Gastroesophageal sphincter (tissue), 3 donors: ENCODE data around the gene TLE3.

Experiments
- CTCF ChIP-seq, 4 experiments: fragments of 200-600 bp in 2 of 4; fragments of 450-650 bp in 2 of 4; sonication (generic) in 1 of 4; IDR thresholded peaks; one replicate each; pipeline ENCODE4 v1.5.1; 2017 to 2019; ENCODE audit warnings: antibody characterized with exemption in 4 of 4, mild to moderate bottlenecking in 2 of 4, moderate library complexity in 2 of 4
- EP300 ChIP-seq: sonication (generic); formaldehyde crosslinking; IDR thresholded peaks from one replicate; pipeline ENCODE4 v1.6.1; 2017; ENCODE audit warnings: antibody characterized with exemption, mild to moderate bottlenecking
- POLR2A ChIP-seq, 2 donors: fragments of 450-650 bp; IDR thresholded peaks; one replicate each; pipeline ENCODE4 v1.6.1; 2017; ENCODE audit warnings: antibody characterized with exemption in 2 of 2, mild to moderate bottlenecking in 2 of 2, moderate library complexity in 1 of 2
- POLR2AphosphoS5 ChIP-seq: sonication (generic); formaldehyde crosslinking; IDR thresholded peaks from one replicate; pipeline ENCODE4 v1.6.1; 2017; ENCODE audit warnings: antibody characterized with exemption

- TF ChIP-seq CTCF (IDR thresholded peaks at IDR 0.05) (no peak), POLR2AphosphoS5 (no peak), EP300 (no peak), POLR2A (IDR thresholded peaks at IDR 0.05) (no peak)
Observed at GRCh38 chr15:70053001-70053715, 44.6 kb downstream of the TLE3 start.
